A549 (cell line): ENCODE data around the gene EIF1B.

Source experiments
- BHLHE40 ChIP-seq: IDR thresholded peaks from 2 replicates; pipeline ENCODE4 v1.6.1; 2012; ENCODE audit warnings: low read depth, low read length, inconsistent platforms
- CTCF ChIP-seq: fragments of >200 bp; sonication (Bioruptor Twin); formaldehyde crosslinking; IDR thresholded peaks from 3 replicates; pipeline ENCODE4 v1.5.1; 2016
- EP300 ChIP-seq, 2 experiments: fragments of >200 bp; sonication (Bioruptor Twin); formaldehyde crosslinking; IDR thresholded peaks; 2 replicates in 1 of 2; 3 replicates in 1 of 2; pipeline ENCODE4 v1.6.1; 2016 to 2017
- HMGXB4 ChIP-seq: fragments of 250-450 bp; sonication (Bioruptor Pico); IDR thresholded peaks from 2 replicates; pipeline ENCODE4 v1.5.0; 2021; ENCODE audit warnings: mild to moderate bottlenecking, moderate library complexity, borderline replicate concordance
- JUNB ChIP-seq: fragments of >200 bp; sonication (Bioruptor Twin); formaldehyde crosslinking; IDR thresholded peaks from 2 replicates; pipeline ENCODE4 v1.6.1; 2016
- PHF8 ChIP-seq: fragments of 200-600 bp; sonication (generic); IDR thresholded peaks from 2 replicates; pipeline ENCODE4 v1.6.1; 2016; ENCODE audit warnings: low read depth, mild to moderate bottlenecking, antibody characterized with exemption, moderate library complexity, borderline replicate concordance
- POLR2AphosphoS2 ChIP-seq: conservative IDR thresholded peaks from 2 replicates; pipeline ENCODE4 v1.6.1; 2012; ENCODE audit warnings: low read length, improper control_type of control experiment, inconsistent platforms
- RAD21 ChIP-seq, 2 experiments: fragments of >200 bp in 1 of 2; sonication (Bioruptor Twin) in 1 of 2; formaldehyde crosslinking in 1 of 2; IDR thresholded peaks in 1 of 2; conservative IDR thresholded peaks in 1 of 2; 2 replicates in 1 of 2; 3 replicates in 1 of 2; pipeline ENCODE4 v1.6.1; 2012 to 2018; ENCODE audit warnings: inconsistent platforms in 1 of 2
- RFX5 ChIP-seq: fragments of 450-650 bp; IDR thresholded peaks from 2 replicates; pipeline ENCODE4 v1.7.1; 2014; ENCODE audit warnings: antibody characterized with exemption, mild to moderate bottlenecking, moderate library complexity

- TF ChIP-seq EP300 (IDR thresholded peaks at IDR 0.05) (no peak), CTCF (no peak), RFX5 (no peak), POLR2AphosphoS2 (no peak), PHF8 (no peak), JUNB (no peak), HMGXB4 (CRISPR knock-in tag) (no peak), RAD21 (conservative IDR thresholded peaks at IDR 0.05 in 1 of 2, IDR thresholded peaks at IDR 0.05 in 1 of 2) (no peak), BHLHE40 (no peak)
Observed at GRCh38 chr3:40333416-40333815, 23.9 kb downstream of the EIF1B start.
